Tibial nerve (tissue), 4 donors: Measurements from ENCODE around the gene SVIL. TPM values are rescaled to one million over a fixed set of nuclear protein-coding genes. Genes with fewer than 3 reads are reported as not detected.
"Not testable (repeated sequence)": the region's sequence is repeated elsewhere in the genome, so short reads cannot be mapped to it uniquely, and the experiment has no call there.

ENCODE experiments used
- DNase-seq, 2 donors: peaks; one replicate each; pipeline ENCODE4 v3.0.0-alpha.2; 2019; ENCODE audit warnings: low spot score in 2 of 2
- H3K27ac ChIP-seq, 4 donors: fragments of 200-600 bp; sonication (generic) in 3 of 4; one replicate each; pipeline ENCODE4 v1.5.1; 2017 to 2019; ENCODE audit warnings: mild to moderate bottlenecking in 1 of 4
- H3K27me3 ChIP-seq, 2 donors: fragments of 200-600 bp; sonication (generic) in 1 of 2; one replicate each; pipeline versions ENCODE4 v1.5.1 to v1.6.0; 2017 to 2019
- H3K36me3 ChIP-seq, 3 donors: fragments of 200-600 bp; sonication (generic); one replicate each; pipeline ENCODE4 v1.5.1; 2018 to 2019
- H3K4me1 ChIP-seq, 4 donors: fragments of 200-600 bp; sonication (generic) in 3 of 4; one replicate each; pipeline ENCODE4 v1.5.1; 2017 to 2019
- H3K4me3 ChIP-seq, 4 donors: fragments of 200-600 bp; sonication (generic) in 3 of 4; one replicate each; pipeline ENCODE4 v1.5.1; 2017 to 2019; ENCODE audit warnings: mild to moderate bottlenecking in 1 of 4, moderate library complexity in 1 of 4
- H3K9me3 ChIP-seq, 4 donors: fragments of 200-600 bp; sonication (generic) in 3 of 4; one replicate each; pipeline ENCODE4 v1.5.1; 2017 to 2019
- CTCF ChIP-seq, 5 experiments: fragments of 200-600 bp in 3 of 5; fragments of 450-650 bp in 2 of 5; sonication (generic) in 3 of 5; IDR thresholded peaks; one replicate each; pipeline ENCODE4 v1.5.1; 2016 to 2019; ENCODE audit warnings: antibody characterized with exemption in 5 of 5, mild to moderate bottlenecking in 3 of 5, moderate library complexity in 2 of 5
- EP300 ChIP-seq, 2 donors: sonication (generic); formaldehyde crosslinking; IDR thresholded peaks; one replicate each; pipeline ENCODE4 v1.6.1; 2017; ENCODE audit warnings: antibody characterized with exemption in 2 of 2, mild to moderate bottlenecking in 1 of 2
- POLR2A ChIP-seq, 2 donors: fragments of 450-650 bp; IDR thresholded peaks; one replicate each; pipeline ENCODE4 v1.6.1; 2017; ENCODE audit warnings: antibody characterized with exemption in 2 of 2, mild to moderate bottlenecking in 2 of 2, moderate library complexity in 2 of 2
- WGBS, 2 donors: methylation state at CpG; one replicate each; pipeline ENCODE4 v1.1.5; 2018; 5-methylcytosine and 5-hydroxymethylcytosine counted together
- total RNA-seq, 4 donors: library from RNA; depleted of rRNA; stranded (reverse); fragments of >200 nt; gene quantifications; one replicate each; pipeline ENCODE4 v1.1.0, GENCODE V29; 2016

The SVIL gene
- total RNA-seq, 4 donors from 2014 or later = 23.6 to 32.0 (median 26.0) TPM

GRCh38 chr10:29612657-29613056, 22.1 kb downstream of the SVIL start:
- WGBS, 2 donors = 78 to 82% methylated on average over 8 of the region's 8 CpGs
- H3K27ac ChIP-seq = no peak overlapping the region
- no peak overlapping the region for H3K4me3 ChIP-seq
- no peak for DNase-seq
- TF ChIP-seq CTCF (IDR thresholded peaks at IDR 0.05) = no peak
- no peak for TF ChIP-seq EP300 (IDR thresholded peaks at IDR 0.05)
- TF ChIP-seq POLR2A (IDR thresholded peaks at IDR 0.05) = no peak
- no peaks in the 10 kb centered on the region for H3K36me3 ChIP-seq
- H3K4me1 ChIP-seq = no peaks in the 10 kb centered on the region
- no peaks in the 10 kb centered on the region for H3K9me3 ChIP-seq
- H3K27me3 ChIP-seq = no peaks in the 10 kb centered on the region

- no peak for DNase-seq
- no peak overlapping the region for H3K27ac ChIP-seq
- no peaks in the 10 kb centered on the region for H3K4me1 ChIP-seq
- no peak overlapping the region for H3K4me3 ChIP-seq
- TF ChIP-seq CTCF (IDR thresholded peaks at IDR 0.05) = no peak
- TF ChIP-seq POLR2A (IDR thresholded peaks at IDR 0.05) = no peak
- TF ChIP-seq EP300 (IDR thresholded peaks at IDR 0.05) = no peak
- H3K27me3 ChIP-seq = no peaks in the 10 kb centered on the region
- WGBS, 2 donors = 67 to 72% methylated on average over 6 of the region's 6 CpGs
- no peaks in the 10 kb centered on the region for H3K9me3 ChIP-seq
- H3K36me3 ChIP-seq = no peaks in the 10 kb centered on the region
These were observed 22.9 kb downstream of the SVIL start for GRCh38 chr10:29611781-29612381.

- Histone ChIP-seq H3K9me3 (no peaks in the 10 kb centered on the region), H3K36me3 (no peaks in the 10 kb centered on the region), H3K27ac (no peak overlapping the region), H3K27me3 (no peaks in the 10 kb centered on the region), H3K4me1 (no peaks in the 10 kb centered on the region), H3K4me3 (no peak overlapping the region)
- WGBS, 2 donors = 87 to 93% methylated on average over 10 of the region's 10 CpGs
- no peak for DNase-seq
- TF ChIP-seq POLR2A (IDR thresholded peaks at IDR 0.05) (no peak), CTCF (IDR thresholded peaks at IDR 0.05) (no peak), EP300 (IDR thresholded peaks at IDR 0.05) (no peak)
These were observed 23.7 kb downstream of the SVIL start for GRCh38 chr10:29610876-29611647.

- not testable (repeated sequence) for H3K4me3 ChIP-seq, H3K27ac ChIP-seq, H3K27me3 ChIP-seq, H3K36me3 ChIP-seq, H3K4me1 ChIP-seq, DNase-seq, H3K9me3 ChIP-seq
- WGBS, 2 donors = 86 to 97% methylated on average over 3 of the region's 3 CpGs
These were observed 24.4 kb downstream of the SVIL start for GRCh38 chr10:29610331-29610730.

- Histone ChIP-seq H3K36me3 (no peaks in the 10 kb centered on the region), H3K9me3 (no peaks in the 10 kb centered on the region), H3K27ac (no peak overlapping the region), H3K4me3 (no peak overlapping the region), H3K27me3 (no peaks in the 10 kb centered on the region), H3K4me1 (no peaks in the 10 kb centered on the region)
- 86 to 97% methylated on average over 3 of the region's 3 CpGs for whole genome bisulfite sequencing, 2 donors
- no peak for DNase-seq
- TF ChIP-seq POLR2A (IDR thresholded peaks at IDR 0.05) (no peak), EP300 (IDR thresholded peaks at IDR 0.05) (no peak), CTCF (IDR thresholded peaks at IDR 0.05) (no peak)
These were observed 25.1 kb downstream of the SVIL start for GRCh38 chr10:29609696-29610095.
